Activated gamma-delta T cell (primary cell): ENCODE results near the gene LEMD1.
A peak's percentile ranks its signal among the peaks of the same experiment; 100 is the strongest.
"Not testable (repeated sequence)": the region's sequence is repeated elsewhere in the genome, so short reads cannot be mapped to it uniquely, and the experiment has no call there.

Experiments used
- DNase-seq: peaks from one replicate; lab custom pipeline; 2025; lab: John Stamatoyannopoulos, UW

Gene LEMD1

DNA sequence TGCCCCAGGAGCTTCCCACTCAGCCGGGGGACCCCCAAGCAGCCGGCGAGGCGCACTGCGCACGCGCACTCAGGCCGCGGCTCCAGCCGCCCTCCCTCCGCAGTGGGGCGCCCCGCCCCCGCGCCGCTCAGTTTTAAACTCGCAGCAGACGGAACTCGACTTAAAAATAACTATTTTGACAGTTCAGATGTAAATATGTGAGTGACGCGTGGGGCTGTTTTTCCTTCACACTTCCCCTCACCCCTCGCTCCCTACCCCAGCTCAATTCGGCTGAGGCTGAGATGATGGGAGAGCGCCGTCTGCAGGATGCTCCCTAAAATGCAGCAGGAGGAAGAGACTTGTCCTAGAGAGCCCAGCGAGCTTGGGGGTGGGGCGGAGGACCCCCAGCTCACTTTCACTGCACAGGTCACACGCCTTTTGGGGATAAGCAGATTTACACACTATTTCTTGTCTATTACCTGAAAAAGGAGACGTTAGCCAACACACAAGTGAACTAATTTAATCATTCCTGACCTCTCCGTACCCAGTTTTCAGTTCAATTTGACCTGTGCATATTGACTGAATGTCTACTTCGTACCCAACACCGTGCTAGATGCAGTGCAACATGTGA is 8.9 kb upstream of the LEMD1 start:
- DNase-seq = peak; percentile 38

DNA sequence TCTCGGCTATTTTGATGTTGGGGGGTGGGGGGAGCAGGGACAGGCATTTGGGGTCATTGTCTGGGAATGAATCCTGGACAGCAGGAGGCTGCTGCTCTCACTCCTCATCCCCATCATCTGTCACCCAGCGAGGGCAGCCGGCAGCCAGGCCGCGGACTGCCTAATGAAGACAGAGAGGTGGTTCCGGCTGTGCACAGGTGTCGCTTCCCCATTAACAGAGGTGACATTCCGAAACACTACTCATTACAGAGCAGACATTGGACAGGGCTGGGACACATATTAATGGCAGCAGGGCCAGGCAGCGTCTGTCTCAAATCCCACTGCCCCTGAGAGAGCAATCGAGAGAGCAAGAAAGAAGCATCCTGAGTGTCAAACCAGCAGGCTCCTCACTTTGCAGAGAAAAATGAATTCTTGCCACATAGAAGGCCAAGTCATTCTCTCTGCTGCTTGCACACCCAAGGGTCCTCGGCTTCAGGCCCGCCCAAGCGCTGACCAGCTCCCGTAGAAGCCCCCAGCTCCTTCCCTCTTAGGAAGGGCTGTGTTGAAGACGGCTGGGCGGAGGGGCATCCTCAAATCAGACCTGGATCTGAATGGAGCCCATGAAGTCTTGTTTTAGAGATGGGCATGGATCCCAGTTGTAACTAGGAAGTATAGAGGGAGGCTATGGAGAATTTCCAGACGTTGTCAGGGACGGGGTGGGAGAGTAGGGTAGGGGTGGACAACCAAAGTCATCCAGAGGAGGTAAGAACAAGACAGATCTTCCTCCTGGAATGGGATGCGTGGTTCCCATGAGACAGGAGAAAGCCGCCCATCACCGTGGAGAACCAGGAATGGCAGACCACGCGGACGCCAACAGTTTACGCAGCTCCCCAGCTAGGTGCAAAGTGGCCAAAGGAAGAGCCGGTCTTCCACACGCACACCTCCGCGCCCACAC is 8.2 kb upstream of the LEMD1 start:
- DNase-seq = no peak

DNA sequence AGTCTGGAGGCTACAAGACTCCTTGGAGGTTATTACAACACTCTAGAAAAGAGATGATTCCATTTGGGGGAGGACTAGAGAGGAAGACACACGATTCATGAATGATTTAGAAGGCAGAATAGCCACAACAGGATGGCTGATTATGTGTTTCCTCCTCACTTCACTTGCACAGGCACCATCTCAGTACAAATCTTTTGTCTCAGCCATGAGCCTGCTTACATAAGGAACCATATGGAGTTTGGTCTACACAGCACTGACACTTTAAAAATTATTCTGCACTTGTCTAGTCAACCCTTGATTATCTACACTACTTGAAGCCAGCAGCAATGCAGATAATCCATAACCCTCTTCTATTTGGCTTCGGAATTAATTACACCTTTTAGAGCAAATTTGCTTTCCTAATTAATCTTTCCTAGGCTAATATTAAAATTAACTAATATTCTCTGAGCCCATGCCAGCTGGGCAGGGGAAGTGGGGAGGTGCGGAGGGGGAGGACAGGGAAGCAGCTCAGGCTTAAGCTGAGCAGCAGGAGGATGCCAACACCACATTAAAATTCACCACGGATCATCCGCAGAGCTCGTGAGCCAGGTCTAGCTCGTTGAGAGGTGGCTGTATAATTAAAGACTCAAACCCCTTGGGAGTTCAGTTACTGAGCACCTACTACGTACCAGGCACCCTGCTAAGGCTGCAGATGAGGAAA is 3.2 kb upstream of the LEMD1 start:
- DNase-seq = no peak

- no peak for DNase-seq
Observed at GRCh38 chr1:205423814-205424399, 2.1 kb upstream of the LEMD1 start.

DNA sequence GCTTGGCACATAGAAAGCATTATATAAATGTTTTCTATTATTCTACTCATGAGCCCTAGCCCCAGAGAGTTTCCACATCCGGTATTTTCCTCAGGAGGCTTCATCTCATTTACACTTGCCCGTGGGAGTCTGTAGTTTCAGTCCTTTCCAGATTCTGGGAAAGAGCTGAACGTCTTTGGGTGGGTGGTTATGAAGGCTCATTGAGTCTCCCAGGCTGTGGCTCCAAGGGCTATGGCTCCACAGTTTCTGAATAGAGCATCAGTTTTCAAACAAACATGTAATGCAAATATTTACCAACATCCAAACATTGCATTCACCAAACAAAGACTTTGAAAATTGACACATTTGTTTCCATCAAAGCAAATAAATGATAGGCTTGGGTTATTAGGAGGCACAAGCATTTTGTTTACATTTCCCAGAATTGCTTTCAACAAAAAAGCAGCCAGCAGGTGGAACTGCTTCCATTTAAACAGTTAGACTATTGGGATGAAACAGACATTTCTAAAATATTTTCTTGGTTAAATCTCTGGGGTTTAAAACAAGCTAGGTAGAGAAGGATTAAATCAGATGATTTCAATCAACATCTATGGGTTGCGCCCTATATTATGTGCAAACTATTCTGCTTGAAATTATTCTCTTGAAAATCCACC is 1.3 kb upstream of the LEMD1 start:
- DNase-seq = no peak

DNA sequence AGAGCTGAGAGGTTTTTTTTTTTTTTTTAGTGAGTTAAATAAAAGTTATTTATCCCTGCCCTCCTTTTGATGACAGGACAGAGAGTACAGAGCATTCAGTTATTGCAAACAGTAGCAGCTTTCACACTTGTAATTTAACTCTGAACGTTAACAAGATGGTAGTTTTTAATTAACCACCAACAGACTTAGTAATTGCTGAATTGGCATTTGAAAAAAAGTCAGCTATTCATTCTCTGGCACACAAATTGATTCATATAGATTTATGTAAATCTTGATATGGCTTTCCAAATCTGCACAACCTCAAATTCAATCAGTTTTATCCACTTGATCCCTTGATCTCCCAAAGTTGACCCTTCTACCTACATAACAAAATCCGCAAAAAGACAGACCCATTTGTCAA is 918 bp downstream of the LEMD1 start:
- no peak for DNase-seq

- DNase-seq = no peak
Observed at GRCh38 chr1:205417870-205418635, 3.8 kb downstream of the LEMD1 start.

- DNase-seq = no peak
Observed at GRCh38 chr1:205416322-205416721, 5.5 kb downstream of the LEMD1 start.

- DNase-seq = no peak
Observed at GRCh38 chr1:205410581-205411298, 11.1 kb downstream of the LEMD1 start.

GRCh38 chr1:205407970-205408369 is 13.9 kb downstream of the LEMD1 start:
- no peak for DNase-seq

- DNase-seq = not testable (repeated sequence)
Observed at GRCh38 chr1:205406252-205406651, 15.6 kb downstream of the LEMD1 start.

- not testable (repeated sequence) for DNase-seq
Observed at GRCh38 chr1:205404484-205404883, 17.4 kb downstream of the LEMD1 start.

GRCh38 chr1:205398586-205398985 is 23.3 kb downstream of the LEMD1 start:
- no peak for DNase-seq

DNA sequence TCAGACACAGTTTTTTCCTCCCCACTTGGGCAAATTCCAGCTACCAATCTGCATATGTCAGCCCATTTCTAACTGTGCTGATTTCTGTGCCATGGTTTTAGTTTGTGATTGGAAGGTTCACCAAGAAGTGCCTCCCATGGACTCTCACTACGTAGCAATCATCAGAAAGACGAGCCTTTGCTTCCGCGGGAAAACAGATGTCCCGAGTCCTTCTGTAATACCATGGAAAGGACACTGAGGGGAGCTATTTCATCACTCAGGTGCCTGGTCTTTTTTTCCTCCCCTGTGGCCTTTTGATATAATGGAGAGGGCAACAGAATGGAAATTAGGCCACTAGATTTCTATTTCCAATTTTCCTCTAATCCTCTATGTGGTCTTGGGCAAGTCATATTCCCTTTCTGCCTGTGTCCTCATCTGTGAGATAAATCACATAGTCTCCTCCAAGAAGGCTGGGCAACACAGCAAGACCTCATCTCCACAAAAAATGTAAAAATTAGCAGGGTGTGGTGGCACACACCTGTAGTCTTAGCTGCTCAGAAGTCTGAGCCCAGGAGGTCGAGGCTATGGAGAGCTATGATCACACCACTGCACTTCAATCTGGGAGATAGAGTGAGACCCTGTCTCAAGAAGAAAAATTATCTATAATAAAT is 24.8 kb downstream of the LEMD1 start:
- DNase-seq = no peak

DNA sequence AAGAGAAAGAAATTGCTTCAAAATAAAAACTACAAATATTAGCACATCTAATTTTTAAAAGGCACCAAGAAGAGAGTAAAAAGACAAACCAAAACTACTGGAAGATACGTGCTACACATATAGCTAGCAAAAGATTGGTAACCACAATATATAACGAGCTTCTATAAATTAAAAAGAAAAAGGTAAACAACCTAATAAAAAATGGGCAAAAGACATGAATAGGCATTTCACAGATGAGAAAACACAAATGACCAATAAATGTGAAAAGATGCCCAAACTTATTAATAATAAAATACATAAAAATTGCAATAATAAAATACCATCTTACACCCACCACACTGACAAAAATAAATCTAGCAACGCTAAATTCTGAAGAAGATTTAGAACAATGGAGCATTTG is 26.2 kb downstream of the LEMD1 start:
- no peak for DNase-seq

DNA sequence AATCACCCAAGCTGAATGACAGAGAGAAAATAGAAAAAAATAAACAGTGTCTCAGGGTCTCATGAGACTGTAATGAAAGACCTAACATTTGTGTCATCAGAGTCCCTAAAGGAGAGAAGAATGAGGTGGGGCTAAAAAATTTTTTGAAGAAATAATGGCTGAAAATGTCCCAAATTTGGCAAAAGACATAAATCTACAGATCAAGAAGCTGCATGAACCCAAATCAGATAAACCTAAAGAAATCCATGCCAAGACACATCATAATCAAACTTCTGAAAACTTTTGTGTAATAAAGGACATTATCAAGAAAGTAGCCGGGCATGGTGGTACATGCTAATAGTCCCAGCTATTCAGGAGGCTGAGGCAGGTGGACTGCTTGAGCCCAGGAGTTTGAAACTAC is 29.2 kb downstream of the LEMD1 start:
- no peak for DNase-seq

DNA sequence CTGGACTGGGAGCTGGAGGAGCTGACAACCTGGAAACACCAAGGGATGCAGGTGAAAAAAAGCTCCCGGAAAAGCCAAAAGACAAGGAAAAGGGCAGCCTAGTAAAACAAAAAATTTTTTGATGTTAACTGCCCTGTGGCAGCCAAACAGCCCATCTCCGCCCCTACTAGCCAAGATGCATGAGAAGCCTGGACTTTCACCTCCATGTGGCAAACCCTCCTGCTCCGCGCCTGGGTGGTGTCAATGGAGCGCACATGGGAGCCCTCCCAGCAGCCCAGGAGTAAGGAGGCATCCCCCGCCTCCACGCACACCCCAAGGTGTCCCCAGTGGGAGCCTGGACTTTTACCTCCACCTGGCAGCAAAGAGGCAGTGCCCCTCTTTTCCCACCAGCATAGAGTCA is 30.5 kb downstream of the LEMD1 start:
- no peak for DNase-seq

DNA sequence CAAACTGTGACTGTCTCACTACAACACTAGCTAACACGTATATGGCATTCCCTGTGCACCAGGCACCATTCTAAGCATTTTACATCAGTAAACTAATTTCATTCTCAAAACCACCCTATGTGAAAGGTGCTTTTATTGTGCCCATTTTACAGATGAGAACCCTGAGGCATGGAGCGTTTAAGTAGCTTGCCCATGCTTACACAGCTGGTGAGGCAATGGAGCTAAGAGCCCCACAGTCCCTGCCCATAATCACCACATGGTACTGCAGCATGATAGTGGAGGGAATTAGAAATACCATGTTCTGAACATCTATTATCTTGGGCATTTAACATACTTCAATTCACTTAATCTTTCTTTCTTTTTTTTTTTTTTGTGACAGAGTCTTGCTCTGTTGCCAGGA is 34.0 kb downstream of the LEMD1 start:
- no peak for DNase-seq

DNA sequence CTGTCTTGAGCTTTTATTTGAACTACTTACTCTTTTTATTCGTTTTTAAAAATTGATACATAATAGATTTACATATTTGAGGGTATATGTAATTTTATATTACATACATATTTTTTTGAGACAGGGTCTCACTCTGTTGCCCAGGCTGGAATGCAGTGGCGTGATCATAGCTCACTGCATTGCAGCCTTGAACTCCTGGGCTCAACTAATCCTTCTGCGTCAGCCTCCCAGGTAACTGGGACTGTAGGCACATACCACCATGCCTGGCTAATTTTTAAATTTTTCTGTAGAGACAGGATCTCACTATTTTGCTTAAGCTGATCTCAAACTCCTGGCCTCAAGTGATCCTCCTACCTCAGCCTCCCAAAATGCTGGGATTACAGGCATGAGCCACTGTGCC is 38.9 kb downstream of the LEMD1 start:
- DNase-seq = not testable (repeated sequence)

GRCh38 chr1:205382561-205382960 is 39.3 kb downstream of the LEMD1 start:
- DNase-seq = no peak
